Epithelial cell of esophagus (primary cell): Measurements from ENCODE around the gene POLN.

Experiments used
- DNase-seq: peaks from one replicate; pipeline ENCODE4 v3.0.0; 2010; ENCODE audit warnings: low read depth
- H3K4me3 ChIP-seq: 2 replicates; pipeline ENCODE4 v1.5.1; 2011; ENCODE audit warnings: mild to moderate bottlenecking, low read length, control low read depth
- TF ChIP-seq, protein P1 (sequence below): IDR thresholded peaks from 2 replicates; pipeline ENCODE4 v1.5.1; 2011; ENCODE audit warnings: low read depth, mild to moderate bottlenecking, low read length, control low read depth, inconsistent platforms; ENCODE audit not compliant: insufficient read depth; ENCODE audit errors: missing control alignments

The POLN gene

DNA sequence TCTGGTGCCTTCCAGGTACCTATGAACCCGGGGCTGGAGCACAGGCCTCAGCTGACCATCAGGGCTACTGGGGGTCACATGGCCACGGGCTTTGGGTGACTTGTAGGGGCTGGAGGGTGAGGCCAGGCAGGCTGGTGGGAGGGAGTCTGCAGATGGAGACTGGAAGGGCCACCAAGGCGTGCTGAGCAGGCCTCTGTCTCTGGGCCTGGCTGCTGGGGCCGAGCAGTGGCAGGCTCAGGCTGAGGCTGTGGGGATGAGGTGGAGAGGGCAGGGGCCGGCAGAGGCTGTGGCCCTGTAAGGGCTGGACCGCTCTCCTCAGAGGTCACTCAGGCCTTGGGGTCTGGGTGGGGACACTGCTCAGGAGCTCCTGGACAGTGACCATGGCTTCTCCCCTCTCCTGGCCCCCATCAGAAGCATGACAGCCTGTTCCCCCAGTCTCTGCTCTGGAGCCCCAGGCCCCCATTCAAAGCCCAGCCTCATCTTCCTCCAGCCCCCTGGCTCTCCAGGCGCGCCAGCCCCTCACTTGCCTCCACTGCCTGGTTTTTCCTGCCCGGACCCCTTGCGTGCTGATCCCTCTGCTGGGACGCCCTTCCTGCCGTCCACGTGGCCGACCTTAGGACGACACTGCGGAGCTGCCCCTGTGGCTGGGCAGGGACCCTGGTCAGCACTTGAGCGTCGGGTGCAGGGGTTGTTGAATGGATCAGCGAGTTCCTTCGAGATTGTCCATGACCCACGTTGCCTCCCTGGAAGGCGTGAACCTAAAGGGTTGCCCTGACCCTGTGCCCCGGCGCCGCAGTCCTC, 193.9 kb downstream of the POLN start:
- no peak overlapping the region for H3K4me3 ChIP-seq
- no peak for DNase-seq
- TF ChIP-seq, protein P1, sequence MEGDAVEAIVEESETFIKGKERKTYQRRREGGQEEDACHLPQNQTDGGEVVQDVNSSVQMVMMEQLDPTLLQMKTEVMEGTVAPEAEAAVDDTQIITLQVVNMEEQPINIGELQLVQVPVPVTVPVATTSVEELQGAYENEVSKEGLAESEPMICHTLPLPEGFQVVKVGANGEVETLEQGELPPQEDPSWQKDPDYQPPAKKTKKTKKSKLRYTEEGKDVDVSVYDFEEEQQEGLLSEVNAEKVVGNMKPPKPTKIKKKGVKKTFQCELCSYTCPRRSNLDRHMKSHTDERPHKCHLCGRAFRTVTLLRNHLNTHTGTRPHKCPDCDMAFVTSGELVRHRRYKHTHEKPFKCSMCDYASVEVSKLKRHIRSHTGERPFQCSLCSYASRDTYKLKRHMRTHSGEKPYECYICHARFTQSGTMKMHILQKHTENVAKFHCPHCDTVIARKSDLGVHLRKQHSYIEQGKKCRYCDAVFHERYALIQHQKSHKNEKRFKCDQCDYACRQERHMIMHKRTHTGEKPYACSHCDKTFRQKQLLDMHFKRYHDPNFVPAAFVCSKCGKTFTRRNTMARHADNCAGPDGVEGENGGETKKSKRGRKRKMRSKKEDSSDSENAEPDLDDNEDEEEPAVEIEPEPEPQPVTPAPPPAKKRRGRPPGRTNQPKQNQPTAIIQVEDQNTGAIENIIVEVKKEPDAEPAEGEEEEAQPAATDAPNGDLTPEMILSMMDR, result no peak

DNA sequence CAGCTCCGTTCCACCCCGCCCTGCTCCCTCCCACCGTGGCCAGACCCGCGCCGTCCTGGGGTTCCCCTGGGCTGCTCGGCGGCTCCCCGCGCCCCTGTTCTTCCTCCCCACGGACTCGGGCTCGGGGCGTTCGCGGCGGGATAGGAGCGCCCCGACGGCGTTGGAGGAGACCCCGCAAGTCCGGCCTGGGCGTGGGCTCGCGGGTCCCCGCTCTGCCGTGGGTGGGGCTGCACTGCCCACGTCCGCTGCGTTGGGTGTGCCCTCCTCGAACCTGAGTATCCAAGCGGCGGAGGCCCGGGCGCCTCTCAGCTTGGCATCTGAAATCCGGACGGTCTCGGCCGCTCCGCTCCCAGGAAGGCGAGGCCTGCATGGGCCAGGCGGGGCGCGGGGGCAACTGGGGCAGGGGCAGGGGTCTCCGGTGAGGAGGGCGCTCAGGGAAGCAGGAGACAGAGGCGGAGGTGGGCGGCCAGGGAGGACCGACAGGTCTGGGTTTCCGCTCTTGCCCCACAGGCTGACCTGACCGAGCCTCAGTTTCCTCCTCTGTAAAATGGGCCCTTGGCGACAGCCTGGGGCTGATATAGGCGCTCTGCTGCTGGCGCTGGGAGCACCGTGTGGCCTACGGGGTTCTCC, 194.8 kb downstream of the POLN start:
- H3K4me3 ChIP-seq, result no peak overlapping the region
- DNase-seq, result no peak
- TF ChIP-seq, protein P1, result no peak

DNA sequence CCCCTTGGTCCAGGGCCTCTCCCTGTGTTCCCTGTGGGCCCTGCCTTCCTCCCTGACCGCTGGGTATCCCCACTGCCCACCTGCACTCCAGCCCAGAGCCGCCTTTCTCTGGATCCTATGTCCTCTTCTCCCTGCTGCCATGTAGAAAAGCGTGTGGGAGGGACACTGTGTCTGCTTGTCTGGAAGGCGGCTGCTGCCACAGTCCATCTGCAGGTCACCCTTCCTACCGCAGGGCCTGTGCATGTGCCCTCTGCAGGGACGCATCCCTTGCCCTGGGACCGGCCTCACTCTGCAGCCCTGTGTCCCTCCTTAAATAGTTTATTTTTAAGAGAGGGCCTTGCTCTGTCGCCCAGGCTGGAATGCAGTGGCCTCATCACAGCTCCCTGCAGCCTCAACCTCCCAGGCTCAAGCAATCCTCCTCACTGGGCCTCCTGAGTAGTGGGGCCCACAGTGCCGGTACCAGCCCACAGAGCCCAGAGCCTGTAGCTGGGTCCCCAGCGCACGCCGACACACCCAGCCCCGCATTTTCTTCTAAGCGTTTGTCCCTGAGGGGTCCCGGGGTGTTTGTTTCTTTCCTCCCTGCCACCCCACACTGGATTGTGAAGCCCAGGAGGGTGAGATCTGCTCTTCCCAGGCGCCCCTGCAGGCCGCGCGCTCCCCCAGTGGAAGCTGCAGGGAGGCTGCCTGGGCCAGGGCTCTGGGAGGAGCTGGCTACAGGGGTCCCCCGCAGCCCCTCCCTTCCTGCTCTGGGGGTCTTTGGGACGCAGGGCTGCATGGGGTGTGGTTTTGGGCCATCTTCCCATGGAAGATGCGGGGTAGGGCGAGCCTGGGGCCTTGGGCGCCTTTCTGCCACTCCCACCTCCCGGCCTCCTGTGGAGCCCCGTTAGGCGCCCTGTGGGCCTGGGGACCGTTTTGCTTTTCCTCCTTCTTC, 195.6 kb downstream of the POLN start:
- no peak overlapping the region for H3K4me3 ChIP-seq
- TF ChIP-seq, protein P1, result no peak
- no peak for DNase-seq

DNA sequence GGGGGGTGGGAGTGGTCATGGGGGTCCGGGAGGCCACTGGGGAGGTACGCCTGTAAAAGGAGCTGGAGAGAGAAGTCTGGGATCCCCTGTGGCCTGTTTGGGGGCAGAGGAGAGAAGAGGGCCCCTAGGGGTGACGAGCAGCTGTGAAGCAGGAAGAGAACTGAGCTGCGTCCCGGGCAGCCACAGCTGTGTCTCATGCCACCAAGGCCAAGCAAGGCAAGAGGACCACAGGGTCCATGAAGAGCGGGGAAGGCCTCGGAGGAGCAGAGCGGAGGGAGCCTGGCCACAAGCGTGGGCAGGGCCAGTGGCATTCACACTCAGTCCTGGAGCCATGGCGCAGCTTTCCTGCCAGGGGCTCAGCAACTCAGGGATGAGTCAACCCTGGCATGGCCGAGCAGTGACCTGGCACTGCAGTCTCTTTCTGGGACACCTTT, 196.4 kb downstream of the POLN start:
- TF ChIP-seq, protein P1, result no peak
- no peak for DNase-seq
- no peak overlapping the region for H3K4me3 ChIP-seq

DNA sequence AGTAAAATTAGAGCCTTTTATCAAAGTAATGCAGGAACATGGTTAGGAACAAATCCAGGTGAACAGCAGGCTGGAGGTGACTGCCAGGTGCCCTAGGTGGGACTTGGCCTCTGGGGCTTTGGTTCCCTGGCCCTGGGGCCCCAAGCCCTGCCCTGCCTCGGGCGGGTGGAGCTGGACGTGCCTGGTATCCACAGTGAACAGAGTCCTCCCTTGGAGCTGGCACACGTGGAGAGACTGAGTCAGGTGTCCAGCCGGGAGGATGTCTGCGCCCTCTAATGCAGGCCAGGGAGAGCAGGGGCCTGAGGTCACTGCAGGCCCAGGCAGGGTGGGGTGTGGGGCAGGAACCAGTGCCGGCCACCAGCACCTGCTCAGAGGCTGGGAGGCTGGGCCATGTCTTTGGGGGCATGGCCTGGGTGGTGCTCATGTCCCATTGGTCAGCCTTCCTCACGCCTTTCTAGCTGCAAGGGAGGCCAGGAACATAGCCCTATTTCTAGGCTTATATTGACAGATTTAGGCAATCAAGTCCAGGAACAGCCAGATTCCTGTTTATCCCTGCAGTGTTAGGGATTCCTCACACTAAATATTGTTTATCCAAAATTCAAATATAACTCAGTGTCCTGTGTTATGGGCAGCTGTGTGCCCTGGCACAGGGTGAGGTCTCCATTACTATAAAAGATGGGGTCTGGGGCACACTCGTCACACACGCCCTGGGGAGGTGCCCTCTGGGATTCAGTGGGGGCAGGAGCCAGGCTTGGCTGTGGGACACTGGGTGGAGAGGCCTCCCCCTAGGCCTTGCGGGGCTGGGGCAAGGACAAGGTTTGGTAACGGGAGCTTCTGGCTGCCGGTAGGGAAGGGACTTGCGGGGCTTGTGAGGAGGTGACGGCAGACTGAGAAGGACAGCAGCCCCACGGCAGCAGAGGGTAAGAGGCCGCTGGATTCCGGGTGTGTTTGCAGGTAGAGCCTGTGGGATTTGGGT, 197.1 kb downstream of the POLN start:
- DNase-seq, result no peak
- no peak overlapping the region for H3K4me3 ChIP-seq
- TF ChIP-seq, protein P1, result no peak

DNA sequence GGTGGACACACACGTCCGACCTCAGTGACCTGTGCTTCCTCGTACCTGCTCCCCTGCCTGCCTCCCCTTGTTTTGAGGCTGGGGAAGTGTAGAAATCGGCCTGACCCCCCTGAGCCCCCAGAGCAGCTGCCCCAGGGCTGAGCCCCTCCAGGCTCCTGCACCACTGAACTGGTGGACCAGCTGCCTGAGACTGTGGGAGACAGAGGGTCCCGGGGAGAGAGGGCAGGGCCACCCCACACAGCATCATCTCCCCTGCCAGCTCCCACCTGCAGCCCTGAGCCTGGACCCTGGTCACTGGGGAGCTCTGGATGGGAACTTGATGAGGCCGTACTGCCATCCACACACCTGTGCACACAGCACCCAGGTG, 197.8 kb downstream of the POLN start:
- no peak for DNase-seq
- TF ChIP-seq, protein P1, result no peak
- H3K4me3 ChIP-seq, result no peak overlapping the region
